Measurements from ENCODE around the gene PCYT1A.

Gene PCYT1A

DNA sequence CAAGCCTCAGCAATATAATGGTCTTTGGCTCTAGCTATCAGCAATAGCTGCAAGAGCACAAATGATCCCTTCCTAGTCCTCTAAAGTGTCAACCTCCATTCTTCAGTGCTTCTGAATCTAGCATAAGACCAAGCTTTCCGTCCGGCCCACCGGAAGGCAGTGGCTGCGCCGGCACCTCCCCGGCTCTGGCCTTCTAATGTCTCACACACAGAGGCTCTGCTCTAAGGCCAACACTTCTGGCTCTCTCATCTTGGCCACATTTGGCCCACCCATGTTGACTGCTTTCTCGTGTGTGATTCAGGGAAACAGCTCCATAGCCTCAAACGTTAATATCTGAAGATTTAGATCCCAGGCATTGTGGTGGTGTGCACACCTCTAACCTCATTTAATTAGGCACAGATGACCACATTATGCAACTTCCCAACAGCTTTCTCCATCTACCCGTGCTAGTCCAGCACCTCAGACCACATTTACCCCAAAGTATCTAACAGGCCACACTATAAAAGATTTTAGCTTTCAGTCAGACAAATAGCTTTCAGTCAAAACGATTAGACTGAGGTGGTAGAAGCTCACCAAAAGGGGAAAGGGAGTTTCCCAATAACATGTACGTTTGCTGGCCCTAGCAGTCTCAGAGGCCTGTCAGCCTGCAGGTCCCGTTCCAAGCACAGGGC, 51.9 kb downstream of the PCYT1A start:
- no peak for DNase-seq

GRCh38 chr3:196232882-196233251, 54.7 kb downstream of the PCYT1A start:
- no peak for DNase-seq

DNA sequence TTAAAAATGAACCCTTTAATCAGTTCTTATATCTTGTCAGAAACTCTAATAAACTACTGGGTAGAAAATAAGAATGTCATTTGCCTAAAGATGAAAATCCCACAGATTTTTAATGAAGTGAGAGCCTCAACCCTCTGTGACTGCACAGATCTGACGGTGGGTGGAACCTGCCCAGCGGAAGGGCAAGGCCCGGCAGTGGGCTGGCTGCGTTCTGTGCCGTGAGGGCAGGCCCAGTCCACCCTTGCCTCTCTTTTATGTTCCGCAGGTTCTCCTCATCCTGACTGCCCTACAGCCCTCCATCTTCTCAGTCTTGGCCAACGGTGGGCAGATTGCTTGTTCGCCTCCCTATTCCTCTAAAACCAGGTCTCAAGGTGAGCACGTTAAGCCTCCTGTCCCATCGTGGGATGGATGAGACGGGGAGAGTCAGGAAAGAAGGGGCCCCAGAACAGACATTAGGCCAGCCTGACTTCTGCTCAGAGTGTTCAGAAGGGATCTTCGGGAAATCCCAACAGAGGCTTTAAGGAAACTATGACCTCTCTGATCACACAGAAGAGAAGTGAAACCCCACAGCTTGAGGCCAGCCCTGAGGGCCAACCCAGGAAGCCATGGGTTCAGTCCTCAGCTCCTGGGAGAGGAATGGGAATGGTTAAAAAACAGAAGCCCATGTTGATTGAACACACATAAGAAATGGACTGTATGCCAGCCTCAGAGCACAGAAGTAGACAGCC, 55.2 kb downstream of the PCYT1A start:
- no peak for DNase-seq

DNA sequence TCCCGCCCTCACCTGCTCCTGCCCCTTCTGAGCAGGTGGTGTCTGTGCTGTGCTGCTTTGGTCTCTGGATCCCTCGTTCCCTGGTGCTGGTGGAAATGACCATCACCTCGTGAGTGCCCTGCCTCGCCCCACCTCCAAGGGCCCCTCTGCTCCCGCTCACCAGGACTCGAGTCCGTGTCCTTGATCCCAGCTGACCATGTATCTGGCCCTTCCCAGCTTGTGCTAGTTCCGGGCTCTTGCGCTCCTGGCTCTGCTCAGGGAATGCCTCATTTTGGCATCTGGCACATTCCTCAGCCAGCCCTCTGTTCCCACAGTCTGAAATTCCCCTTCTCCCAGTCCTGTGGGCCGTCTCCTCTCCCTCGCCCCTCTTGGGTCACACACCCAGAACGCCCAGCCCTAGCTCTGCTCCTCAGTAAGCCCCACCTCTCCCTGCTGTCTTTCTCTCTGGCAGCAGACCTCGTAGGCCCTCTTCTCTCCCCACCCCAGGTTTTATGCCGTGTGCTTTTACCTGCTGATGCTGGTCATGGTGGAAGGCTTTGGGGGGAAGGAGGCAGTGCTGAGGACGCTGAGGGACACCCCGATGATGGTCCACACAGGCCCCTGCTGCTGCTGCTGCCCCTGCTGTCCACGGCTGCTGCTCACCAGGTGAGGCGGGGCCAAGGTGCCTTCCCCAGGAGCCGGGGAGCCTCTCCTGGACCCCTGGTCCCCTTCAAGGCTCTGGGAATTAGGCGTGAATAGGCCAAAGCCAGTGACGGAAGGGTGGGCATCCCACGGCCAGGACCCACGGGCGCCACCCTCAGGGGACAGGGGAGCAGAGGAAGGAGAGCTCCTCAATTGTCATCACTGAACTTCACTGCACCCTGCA, 59.7 kb downstream of the PCYT1A start:
- DNase-seq, result no peak

DNA sequence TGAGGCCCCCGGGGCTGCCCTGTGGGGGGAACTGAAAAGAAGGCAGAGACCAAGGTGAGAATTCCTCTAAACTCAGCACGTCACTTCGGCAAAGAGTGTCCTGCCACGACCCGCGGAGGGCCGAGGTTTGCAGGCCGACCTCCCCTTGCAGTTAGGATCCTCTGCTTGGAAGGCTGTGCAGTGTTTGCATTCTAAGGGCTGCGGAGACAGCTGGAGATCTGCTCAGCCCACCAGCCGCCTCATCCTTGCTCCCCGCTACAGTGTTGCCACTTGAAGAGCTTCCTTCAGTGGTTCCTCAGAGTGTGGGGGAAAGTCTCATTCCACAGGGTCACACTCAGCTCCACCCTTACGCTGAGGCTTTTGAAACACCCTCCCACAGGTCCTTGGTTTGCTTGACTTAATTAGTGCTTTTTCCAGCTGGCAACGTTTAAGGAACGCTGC, 60.4 kb downstream of the PCYT1A start:
- DNase-seq, result no peak

DNA sequence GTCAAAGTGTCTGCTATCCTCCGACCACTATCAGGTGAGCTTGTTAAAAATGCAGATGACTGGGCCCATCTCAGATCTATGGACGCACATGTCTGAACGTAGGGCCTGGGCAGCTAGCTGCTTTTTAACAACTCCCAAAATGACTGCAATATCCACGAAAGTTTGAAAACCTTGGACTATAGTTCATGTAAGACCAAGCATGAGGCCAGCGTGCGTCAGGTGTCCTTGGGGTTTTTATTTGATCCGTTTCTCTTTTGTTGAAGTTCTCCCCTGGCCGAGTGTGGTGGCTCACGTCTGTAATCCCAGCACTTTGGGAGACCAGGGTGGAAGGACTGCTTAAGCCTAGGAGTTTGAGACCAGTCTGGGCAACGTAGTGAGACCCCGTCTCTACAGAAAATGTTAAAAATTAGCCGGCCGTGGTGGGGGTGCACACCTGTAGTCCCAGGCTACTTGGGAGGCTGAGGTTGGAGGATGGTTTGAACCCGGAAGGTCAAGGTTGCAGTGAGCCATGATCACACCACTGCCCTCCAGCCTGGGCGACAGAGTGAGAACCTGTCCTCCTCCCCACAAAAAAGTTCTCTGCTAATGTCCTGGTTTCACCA, 61.7 kb downstream of the PCYT1A start:
- no peak for DNase-seq

DNA sequence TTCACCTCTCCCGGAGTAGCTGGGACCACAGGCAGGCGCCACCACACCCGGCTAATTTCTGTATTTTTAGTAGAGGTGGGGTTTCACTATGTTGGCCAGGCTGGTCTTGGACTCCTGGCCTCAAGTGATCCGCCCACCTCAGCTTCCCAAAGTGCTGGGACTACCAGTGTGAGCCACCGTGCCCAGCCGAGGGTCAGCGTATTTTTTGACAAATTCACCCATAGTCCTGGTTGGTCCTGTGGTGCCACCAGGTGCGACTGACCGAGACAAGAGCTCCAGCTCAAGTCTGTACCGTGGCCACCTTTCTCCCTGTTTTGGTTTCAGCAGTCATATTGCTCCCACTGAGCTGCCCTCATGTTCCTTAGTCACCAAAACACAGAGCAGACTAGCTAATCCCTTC, 62.4 kb downstream of the PCYT1A start:
- no peak for DNase-seq

DNA sequence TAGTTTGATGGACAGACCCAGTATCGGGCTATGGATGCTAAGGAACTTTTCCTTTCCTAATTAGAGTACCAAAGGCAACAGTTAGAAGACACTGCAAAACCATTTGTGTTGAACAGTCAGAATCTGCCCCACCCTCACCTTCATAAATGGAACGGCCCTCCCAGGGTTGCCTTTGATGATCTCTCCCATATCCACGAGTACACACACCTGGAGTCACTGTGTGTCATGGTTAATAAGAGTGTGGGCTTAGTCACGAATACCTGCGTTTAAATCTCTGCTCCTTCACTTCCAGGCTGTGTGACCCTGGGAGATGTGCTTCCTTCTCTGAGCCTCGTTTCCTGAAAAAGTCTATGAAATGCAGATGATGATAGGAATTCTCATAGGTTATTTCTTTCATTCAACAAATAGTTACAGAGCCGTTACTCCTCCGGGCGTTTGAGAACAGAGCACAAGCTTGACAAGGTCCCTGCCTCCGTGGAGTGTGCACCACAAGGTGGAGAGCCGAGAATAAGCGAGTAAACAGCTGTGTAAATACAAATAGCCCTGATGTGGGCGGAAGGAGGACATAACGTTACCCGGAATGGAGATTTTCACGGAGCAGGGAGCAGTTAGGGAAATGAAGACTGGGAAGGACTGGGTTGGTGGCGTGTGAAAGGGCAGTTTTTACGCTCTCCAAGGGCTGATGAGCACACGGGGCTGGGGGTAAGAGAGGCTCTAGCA, 64.5 kb downstream of the PCYT1A start:
- peak; percentile 3 for DNase-seq

DNA sequence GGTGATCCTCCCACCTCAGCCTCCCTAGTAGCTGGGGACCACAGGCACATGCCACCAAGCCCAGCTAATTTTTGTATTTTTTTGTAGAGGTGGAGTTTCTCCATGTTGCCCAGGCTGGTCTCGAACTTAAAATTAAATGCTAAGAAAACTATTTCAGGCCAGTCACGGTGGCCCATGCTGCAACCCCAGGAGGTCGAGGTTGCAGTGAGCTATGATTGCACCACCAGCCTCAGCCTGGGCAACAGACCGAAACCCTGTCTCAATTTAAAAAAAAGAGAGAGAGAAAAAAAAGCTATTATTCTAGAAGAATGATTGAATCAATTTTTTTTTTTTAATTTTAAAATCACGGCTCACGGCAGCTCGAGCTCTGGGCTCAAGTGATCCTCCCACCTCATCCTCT, 66.5 kb downstream of the PCYT1A start:
- DNase-seq, result no peak

DNA sequence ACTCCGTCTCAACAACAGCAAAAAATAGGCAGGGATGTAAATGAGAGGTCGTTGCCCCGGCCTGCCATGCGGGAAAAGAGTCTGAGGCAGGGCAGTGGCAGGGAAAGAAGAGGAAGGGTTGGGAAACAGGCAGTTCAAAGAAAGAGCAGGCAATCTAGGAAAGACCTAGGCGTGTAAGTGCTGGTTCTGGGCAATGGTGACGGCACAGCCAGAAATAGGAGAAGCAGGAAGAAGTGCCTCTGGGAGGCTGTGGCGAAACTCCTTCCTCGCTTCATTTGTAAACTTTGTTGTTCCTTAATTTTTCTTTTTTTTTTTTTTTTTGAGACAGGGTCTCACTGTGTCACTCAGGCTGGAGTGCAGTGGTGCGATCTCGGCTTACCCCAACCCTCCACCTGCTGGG, 66.9 kb downstream of the PCYT1A start:
- no peak for DNase-seq

DNA sequence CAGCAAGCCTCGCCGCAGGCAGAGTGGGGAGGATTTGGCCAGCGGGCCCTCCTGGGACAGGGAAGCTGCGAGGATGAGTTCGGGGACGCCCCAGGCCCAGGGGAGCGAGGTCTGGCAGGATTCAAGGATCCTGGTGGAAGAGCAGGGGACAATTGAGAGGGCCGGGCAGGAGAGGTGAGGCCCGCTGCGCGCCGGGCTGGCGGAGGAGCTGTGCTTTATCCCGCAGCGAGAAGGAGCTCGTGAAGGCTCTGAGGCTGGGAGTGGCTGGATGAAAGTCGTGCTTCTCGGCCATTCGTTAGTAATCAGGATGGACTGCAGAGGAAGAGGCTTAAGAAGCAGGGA, 67.6 kb downstream of the PCYT1A start:
- no peak for DNase-seq

GRCh38 chr3:196219194-196219969, 68.1 kb downstream of the PCYT1A start:
- DNase-seq, result peak; percentile 47

DNA sequence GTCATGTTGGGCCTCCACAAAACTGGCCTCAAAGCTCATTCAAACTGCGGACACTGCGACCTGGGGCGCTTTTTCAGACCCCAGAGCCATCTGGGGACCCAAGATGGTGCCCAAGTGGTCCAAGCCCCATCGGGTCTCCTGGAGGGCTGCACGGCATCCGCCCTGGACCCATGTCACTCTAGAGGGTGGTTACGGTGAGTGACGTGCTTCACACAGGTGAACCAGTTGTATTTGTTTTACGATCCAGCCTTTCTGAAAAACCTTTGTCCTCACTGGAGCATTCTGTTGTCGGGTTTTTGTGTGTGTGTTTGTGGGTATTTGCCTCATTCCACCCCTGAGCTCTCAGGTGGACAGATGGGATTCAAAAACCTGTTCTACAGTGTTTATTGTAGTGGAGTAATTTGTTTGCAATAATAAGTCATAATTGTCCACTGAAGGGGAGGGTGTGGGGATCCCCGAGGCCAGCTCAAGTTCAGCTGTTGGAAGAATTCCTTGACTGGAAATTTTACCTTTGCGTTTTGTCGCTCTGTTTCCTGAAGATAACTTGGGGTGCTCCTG, 69.3 kb downstream of the PCYT1A start:
- DNase-seq, result no peak

- no peak for DNase-seq
These were observed 70.0 kb downstream of the PCYT1A start for GRCh38 chr3:196217307-196218154.

DNA sequence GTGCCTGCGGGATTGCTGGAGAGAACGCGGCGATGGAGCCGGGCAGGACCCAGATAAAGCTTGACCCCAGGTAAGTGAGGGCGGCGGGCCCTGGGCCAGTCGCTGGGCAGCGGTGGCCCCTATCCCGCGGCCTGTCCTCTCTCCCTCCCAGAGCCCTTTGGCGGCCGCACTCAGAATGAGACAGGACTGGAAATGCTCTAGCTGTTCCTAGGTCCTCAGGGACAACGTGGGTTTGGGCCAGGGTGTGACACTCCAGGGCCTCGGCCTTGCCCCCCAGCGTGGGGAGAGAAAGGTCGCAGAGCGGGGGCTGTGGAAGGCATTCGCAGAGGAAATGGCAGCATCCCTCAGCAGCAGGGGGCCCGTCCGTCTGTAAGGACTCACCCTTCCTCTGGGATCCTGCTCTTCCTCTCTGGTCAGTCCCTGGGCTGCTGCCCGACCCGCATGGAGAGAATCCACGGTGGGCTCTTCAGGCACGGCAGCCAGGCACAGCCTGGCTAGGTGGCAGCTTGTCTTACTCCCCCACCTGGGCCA, 70.8 kb downstream of the PCYT1A start:
- DNase-seq, result no peak

DNA sequence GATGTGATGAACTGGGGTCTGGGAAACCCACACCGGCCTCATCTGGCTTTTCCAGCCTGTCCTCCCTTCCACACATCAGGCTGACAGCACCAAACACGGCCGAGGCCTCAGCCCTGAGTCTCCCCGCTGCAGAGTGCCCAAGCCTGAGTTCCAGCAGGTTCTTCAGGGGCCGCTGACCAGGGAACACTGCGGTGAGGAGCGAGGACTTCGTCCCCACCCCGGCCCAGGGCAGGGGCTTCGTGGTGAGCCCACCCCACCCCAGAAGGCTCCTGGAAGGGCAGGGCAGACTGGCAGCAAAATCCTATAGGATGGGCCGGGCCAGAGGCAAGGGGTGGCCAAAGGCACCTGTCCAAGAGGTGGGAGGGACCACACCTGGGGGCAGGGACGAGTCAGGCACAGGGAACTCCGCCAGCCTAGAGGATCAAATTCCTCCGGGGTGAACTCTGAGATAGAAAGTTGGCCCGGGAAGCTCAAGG, 71.4 kb downstream of the PCYT1A start, which contains the start of gene SLC51A:
SLC51A (plus strand) TSS at position 446 of the 476 bp plus-strand sequence. CDS start 179 bp downstream, outside the sequence.
- no peak for DNase-seq

DNA sequence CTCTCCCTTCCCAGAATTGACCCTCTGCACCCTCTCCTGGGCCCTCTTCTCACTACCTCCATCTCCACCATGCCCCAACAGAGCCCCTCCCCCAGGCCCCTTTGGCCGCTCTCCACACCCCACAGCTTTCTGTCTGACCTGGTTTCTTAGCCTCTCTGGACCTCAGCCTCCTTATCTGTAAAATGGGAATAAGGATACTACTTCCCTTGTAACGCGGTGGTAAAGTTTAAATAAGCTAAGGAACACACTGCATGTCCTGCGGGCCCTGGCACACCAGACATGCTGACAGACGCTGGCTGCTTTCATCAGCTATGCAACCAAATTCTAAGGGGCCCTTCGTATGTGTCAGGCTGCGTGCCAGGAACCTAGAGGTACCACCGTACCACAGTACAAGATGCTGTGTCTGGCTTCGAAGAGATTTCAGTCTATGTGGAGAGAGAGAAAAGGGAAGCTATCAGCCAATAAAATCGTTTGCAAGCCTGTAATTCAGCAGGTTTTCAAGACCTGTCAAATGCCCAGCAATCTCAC, 72.0 kb downstream of the PCYT1A start:
- no peak for DNase-seq

- DNase-seq, result no peak
These were observed 72.6 kb downstream of the PCYT1A start for GRCh38 chr3:196214783-196215441.
